Measurements from ENCODE around the gene BPIFB2. TPM values are rescaled to one million over a fixed set of nuclear protein-coding genes. Genes with fewer than 3 reads are reported as not detected.

BPIFB2 gene
- total RNA-seq, 4 donors from 2014 or later: 0.19 to 93.5 (median 1.6) TPM; not detected in 1

DNA sequence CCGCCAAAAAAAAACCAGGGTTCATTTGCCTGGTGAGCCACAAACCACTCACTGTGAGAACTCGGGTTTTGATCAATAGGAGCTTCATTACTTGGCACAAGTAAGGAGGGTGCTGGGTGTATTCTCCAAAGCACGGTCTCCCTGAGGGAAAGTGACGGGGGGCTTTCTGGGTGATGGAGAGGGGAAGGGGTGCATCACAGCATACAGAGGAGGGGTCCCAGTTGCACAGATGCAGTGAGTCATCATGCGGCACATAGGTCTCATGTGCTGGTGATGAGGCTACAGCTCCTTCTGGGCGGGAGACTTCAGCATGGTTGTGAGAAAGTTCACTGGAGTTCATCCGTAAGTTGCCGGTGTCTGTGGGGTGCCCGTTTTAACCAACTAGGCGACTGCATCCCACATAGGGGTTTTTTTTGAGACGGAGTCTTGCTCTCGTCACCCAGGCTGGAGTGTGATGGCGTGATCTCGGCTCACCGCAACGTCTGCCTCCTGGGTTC lies 39.5 kb upstream of the BPIFB2 start:
- peaks cover 0 to 13% (median 0%) of the 10 kb centered on the region in 4 donors for H3K27me3 ChIP-seq
- no peak overlapping the region for H3K27ac ChIP-seq
- H3K36me3 ChIP-seq: no peaks in the 10 kb centered on the region
- peaks cover 0 to 39% (median 11%) of the 10 kb centered on the region in 3 donors for H3K4me1 ChIP-seq
- no peak for TF ChIP-seq POLR2A (IDR thresholded peaks at IDR 0.05)
- TF ChIP-seq, protein P1, sequence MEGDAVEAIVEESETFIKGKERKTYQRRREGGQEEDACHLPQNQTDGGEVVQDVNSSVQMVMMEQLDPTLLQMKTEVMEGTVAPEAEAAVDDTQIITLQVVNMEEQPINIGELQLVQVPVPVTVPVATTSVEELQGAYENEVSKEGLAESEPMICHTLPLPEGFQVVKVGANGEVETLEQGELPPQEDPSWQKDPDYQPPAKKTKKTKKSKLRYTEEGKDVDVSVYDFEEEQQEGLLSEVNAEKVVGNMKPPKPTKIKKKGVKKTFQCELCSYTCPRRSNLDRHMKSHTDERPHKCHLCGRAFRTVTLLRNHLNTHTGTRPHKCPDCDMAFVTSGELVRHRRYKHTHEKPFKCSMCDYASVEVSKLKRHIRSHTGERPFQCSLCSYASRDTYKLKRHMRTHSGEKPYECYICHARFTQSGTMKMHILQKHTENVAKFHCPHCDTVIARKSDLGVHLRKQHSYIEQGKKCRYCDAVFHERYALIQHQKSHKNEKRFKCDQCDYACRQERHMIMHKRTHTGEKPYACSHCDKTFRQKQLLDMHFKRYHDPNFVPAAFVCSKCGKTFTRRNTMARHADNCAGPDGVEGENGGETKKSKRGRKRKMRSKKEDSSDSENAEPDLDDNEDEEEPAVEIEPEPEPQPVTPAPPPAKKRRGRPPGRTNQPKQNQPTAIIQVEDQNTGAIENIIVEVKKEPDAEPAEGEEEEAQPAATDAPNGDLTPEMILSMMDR (IDR thresholded peaks at IDR 0.05): no peak
- 68 to 81% methylated on average over 6 to 11 of the region's 16 CpGs for WGBS, 2 donors
- H3K4me3 ChIP-seq: no peak overlapping the region
- no peak for DNase-seq
- intact Hi-C loops (cut with DNase I): no loop called here
- H3K9me3 ChIP-seq: no peaks in the 10 kb centered on the region

DNA sequence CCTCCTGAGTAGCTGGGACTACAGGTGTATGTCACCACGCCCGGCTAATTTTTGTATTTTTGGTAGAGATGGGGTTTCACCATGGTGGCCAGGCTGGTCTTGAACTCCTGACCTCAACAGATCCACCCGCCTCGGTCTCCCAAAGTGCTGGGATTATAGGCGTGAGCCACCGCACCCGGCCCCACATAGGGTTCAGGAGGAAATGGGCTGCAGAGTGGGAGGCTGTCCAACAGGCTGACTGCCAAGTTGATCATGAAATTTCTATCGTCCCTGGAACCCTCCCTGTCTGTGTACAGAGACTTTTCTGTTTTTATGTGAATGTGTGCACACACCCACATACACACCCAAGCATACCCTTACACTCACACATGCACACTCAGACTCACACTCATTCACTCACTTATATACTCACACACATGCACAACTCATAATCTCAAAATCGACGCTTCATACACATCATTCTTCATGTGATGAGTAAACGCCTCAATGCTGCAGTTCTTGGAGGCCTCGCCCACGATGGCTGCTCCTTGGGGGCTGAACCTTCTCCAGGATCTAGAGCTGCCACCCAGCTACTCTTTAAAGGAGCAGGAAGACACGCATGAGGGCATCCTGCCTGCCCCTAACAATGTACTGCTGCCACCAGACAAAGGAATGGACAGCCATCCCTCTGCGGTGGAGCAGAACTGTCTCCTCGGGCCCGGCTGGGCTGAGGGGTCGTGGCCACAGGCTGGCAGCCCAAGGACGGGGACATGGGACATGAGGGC lies 38.8 kb upstream of the BPIFB2 start:
- Histone ChIP-seq H3K27ac (no peak overlapping the region), H3K4me1 (peaks cover 0 to 39% (median 11%) of the 10 kb centered on the region in 3 donors), H3K9me3 (no peaks in the 10 kb centered on the region), H3K4me3 (no peak overlapping the region), H3K27me3 (peaks cover 0 to 13% (median 0%) of the 10 kb centered on the region in 4 donors), H3K36me3 (no peaks in the 10 kb centered on the region)
- TF ChIP-seq, protein P1 (IDR thresholded peaks at IDR 0.05): no peak
- TF ChIP-seq POLR2A (IDR thresholded peaks at IDR 0.05): no peak
- DNase-seq: no peak
- WGBS, 2 donors: 30 to 45% methylated on average over 9 to 13 of the region's 19 CpGs
- intact Hi-C loops (cut with DNase I): no loop called here

DNA sequence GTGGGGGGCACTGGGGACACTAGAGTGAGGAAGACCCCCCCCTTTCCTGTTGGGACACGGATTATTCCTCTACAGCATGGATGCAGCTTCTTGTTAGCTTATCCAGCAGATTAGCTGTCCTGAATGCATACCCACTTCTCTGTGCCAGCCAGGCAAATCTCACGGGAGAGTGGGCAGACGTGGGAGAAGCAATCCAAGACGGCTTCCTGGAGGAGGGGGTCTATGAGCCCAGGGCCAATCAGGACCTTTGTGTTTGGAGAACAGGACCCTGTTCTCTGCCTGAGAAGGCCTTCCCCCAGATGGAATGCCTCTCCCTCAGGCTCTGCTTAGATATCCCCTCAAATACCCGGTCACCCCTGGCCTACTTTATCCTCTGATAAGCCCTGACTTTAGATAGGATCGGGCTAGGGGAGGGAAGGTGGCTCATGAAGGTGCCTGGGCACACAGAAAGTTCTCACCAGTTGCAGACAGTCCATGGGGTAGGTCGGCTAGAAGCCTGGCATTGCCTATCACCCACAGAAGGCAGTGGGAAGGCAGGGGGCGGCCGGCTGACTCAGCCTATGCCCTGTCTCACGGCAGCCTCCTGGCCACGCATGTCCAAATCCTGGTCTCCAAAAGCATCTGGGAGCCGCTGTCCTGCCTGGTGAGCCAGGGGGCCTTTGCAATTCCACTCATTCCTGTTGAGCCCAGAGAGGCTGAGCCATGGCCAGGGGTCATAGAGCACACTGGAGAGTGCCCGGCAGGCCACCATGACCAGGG lies 38.0 kb upstream of the BPIFB2 start:
- Histone ChIP-seq H3K27me3 (peaks cover 0 to 13% (median 0%) of the 10 kb centered on the region in 4 donors), H3K27ac (no peak overlapping the region), H3K9me3 (no peaks in the 10 kb centered on the region), H3K4me3 (no peak overlapping the region), H3K36me3 (no peaks in the 10 kb centered on the region), H3K4me1 (peaks cover 0 to 39% (median 11%) of the 10 kb centered on the region in 3 donors)
- DNase-seq: no peak
- WGBS, 2 donors: 88 to 95% methylated on average over 1 to 4 of the region's 13 CpGs
- TF ChIP-seq, protein P1 (IDR thresholded peaks at IDR 0.05): no peak
- no peak for TF ChIP-seq POLR2A (IDR thresholded peaks at IDR 0.05)
- intact Hi-C loops (cut with DNase I): no loop called here

DNA sequence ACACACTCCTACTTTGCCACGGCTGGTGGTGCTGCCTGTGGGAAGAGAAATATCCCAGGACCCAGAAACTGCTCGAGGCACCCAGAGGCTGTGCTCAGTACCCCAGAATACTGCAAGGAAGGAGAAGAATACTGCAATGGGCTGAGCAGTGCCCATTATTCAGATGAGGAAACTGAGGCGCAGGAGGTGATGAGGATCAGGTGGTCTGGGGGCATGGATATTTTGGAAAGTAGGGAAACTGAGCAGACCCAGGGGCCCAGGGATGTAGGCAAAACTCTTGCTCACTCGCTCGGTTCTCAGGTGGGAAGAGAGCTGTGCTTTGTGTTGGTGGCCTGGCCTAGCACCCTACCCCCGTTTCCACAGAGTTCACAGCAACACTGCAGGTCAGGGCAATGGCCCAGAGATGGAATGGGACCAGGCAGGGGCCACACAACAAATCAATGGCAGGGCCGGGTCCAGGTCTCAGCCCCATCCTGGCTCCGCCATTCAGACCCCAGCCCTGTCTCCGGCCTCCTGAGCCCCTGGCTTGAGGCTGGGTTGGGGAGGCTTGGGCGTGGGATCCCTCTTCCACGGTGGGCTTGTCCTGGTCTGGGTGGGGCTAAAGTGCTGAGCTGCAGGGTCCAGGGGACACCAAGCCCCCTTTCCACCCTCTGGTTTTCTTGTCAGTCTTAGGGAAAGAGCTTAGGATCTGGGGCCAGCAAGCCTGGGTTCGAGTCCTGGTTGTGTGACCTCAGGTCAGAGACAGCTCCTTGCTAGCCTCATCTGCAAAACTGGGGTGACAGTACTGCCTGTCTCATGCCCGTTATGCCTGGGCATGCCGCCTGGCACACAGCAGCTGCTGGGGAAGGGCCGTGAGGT lies 37.2 kb upstream of the BPIFB2 start:
- DNase-seq: no peak
- Histone ChIP-seq H3K36me3 (no peaks in the 10 kb centered on the region), H3K27me3 (peaks cover 0 to 13% (median 0%) of the 10 kb centered on the region in 4 donors), H3K4me1 (peaks cover 0 to 39% (median 11%) of the 10 kb centered on the region in 3 donors), H3K4me3 (no peak overlapping the region), H3K9me3 (no peaks in the 10 kb centered on the region), H3K27ac (peak overlapping the region in 3 of 4 donors; percentile 14 to 57 (median 49))
- TF ChIP-seq POLR2A (IDR thresholded peaks at IDR 0.05): no peak
- TF ChIP-seq, protein P1 (IDR thresholded peaks at IDR 0.05): no peak
- intact Hi-C loops (cut with DNase I): no loop called here
- WGBS, 2 donors: 84 to 100% methylated on average over 4 to 8 of the region's 15 CpGs
